ENCODE measurements around the gene RNF186.

GRCh38 chr1:19837866-19838265 is 22.8 kb upstream of the RNF186 start:
- TF ChIP-seq, protein P1, sequence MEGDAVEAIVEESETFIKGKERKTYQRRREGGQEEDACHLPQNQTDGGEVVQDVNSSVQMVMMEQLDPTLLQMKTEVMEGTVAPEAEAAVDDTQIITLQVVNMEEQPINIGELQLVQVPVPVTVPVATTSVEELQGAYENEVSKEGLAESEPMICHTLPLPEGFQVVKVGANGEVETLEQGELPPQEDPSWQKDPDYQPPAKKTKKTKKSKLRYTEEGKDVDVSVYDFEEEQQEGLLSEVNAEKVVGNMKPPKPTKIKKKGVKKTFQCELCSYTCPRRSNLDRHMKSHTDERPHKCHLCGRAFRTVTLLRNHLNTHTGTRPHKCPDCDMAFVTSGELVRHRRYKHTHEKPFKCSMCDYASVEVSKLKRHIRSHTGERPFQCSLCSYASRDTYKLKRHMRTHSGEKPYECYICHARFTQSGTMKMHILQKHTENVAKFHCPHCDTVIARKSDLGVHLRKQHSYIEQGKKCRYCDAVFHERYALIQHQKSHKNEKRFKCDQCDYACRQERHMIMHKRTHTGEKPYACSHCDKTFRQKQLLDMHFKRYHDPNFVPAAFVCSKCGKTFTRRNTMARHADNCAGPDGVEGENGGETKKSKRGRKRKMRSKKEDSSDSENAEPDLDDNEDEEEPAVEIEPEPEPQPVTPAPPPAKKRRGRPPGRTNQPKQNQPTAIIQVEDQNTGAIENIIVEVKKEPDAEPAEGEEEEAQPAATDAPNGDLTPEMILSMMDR (conservative IDR thresholded peaks at IDR 0.05; ENCODE audit: low read length) = no peak
- no peak for TF ChIP-seq EZH2phosphoT487 (IDR thresholded peaks at IDR 0.05; ENCODE audit: borderline replicate concordance)
